GM12878 (cell line): ENCODE measurements around the gene TPCN2. TPM values are rescaled to one million over a fixed set of nuclear protein-coding genes. Genes with fewer than 3 reads are reported as not detected.

Experiments
- ATAC-seq: fragments of 200-7000 bp; cut with Tn5 transposase; 3 replicates; pipeline ENCODE4 v1.9.1; 2020; ENCODE audit warnings: mild to moderate bottlenecking, moderate library complexity
- BruUV-seq: library from RNA; stranded (reverse); fragments of 400-500 nt; replicated peaks from 2 replicates; lab custom pipeline; 2021; lab: Mats Ljungman, UMichigan
- CTCF ChIA-PET: fragments of 300-600 bp; sonication (Branson Sonifier 250); formaldehyde crosslinking; extraction: SDS; loops from one replicate; lab custom pipeline; 2021; ENCODE audit warnings: inconsistent platforms; lab: Yijun Ruan, JAX
- POLR2A ChIA-PET: fragments of 350-600 bp; formaldehyde crosslinking; extraction: SDS; loops from one replicate; lab custom pipeline; 2021; ENCODE audit warnings: inconsistent platforms; lab: Charles Lee
- RAD21 ChIA-PET: fragments of 300-600 bp; sonication (Branson Sonifier 250); formaldehyde crosslinking; loops from one replicate; lab custom pipeline; 2023; ENCODE audit warnings: antibody characterized with exemption; ENCODE audit not compliant: unreplicated experiment; lab: Charles Lee
- SMC1A ChIA-PET: fragments of 300-600 bp; sonication (Branson Sonifier 250); formaldehyde crosslinking; loops from one replicate; lab custom pipeline; 2023; ENCODE audit not compliant: unreplicated experiment, uncharacterized antibody; lab: Charles Lee
- DNase-seq: peaks from one replicate; pipeline ENCODE4 v3.0.0-alpha.2; 2011; ENCODE audit warnings: low read depth, low spot score
- FAIRE-seq: peaks from 3 replicates; lab custom pipeline; 2011; peaks lifted over from hg19 to GRCh38; lab: Jason Lieb, UNC
- H2AFZ ChIP-seq: 2 replicates; pipeline ENCODE4 v1.6.0; 2011; ENCODE audit warnings: low read depth, low read length, control low read depth; ENCODE audit not compliant: control insufficient read depth
- H3K27ac ChIP-seq: 2 replicates; pipeline ENCODE4 v1.5.1; 2011; ENCODE audit warnings: control low read depth; ENCODE audit not compliant: control insufficient read depth, insufficient read depth
- H3K27me3 ChIP-seq, 2 experiments: replicated peaks in 1 of 2; 2 replicates each; pipeline versions ENCODE4 v1.6.0 to v1.6.1; 2011; ENCODE audit warnings: low read length in 1 of 2; ENCODE audit not compliant: control insufficient read depth in 2 of 2, insufficient read depth in 2 of 2
- H3K36me3 ChIP-seq, 2 experiments: 2 replicates each; pipeline ENCODE4 v1.5.1; 2011; ENCODE audit warnings: low read length in 1 of 2; ENCODE audit not compliant: control insufficient read depth in 2 of 2, insufficient read depth in 2 of 2
- H3K4me1 ChIP-seq: 2 replicates; pipeline ENCODE4 v1.6.1; 2011; ENCODE audit warnings: mild to moderate bottlenecking, low read length, moderate library complexity, mixed read lengths; ENCODE audit not compliant: control insufficient read depth, insufficient read depth
- H3K4me2 ChIP-seq: 2 replicates; pipeline ENCODE4 v1.6.0; 2011; ENCODE audit warnings: control low read depth; ENCODE audit not compliant: control insufficient read depth, insufficient read depth
- H3K4me3 ChIP-seq: fragments of 200-600 bp; sonication (generic); 2 replicates; pipeline ENCODE4 v1.5.1; 2016
- H3K79me2 ChIP-seq: 2 replicates; pipeline ENCODE4 v1.6.0; 2011; ENCODE audit warnings: low read length; ENCODE audit not compliant: control insufficient read depth, insufficient read depth
- H3K9ac ChIP-seq: 2 replicates; pipeline ENCODE4 v1.8.0; 2011; ENCODE audit warnings: low read length, control low read depth, mixed read lengths; ENCODE audit not compliant: control insufficient read depth, insufficient read depth
- H3K9me3 ChIP-seq: replicated peaks from 3 replicates; pipeline ENCODE4 v1.5.1; 2011; ENCODE audit warnings: mild to moderate bottlenecking, low read length; ENCODE audit not compliant: control insufficient read depth, insufficient read depth
- H4K20me1 ChIP-seq: 2 replicates; pipeline ENCODE4 v1.6.0; 2011; ENCODE audit not compliant: control insufficient read depth, insufficient read depth
- BRCA1 ChIP-seq: IDR thresholded peaks from 2 replicates; pipeline ENCODE4 v1.6.1; 2011; ENCODE audit warnings: low read depth, low read length, improper control_type of control experiment
- ETV6 ChIP-seq, 2 experiments: fragments of 450-650 bp in 1 of 2; IDR thresholded peaks in 1 of 2; conservative IDR thresholded peaks in 1 of 2; 2 replicates each; pipeline ENCODE4 v1.6.1; 2014; ENCODE audit warnings: antibody characterized with exemption in 1 of 2, borderline replicate concordance in 1 of 2, low read depth in 1 of 2, mild to moderate bottlenecking in 1 of 2, moderate library complexity in 1 of 2
- GABPA ChIP-seq: IDR thresholded peaks from 2 replicates; pipeline ENCODE4 v1.6.1; 2014; ENCODE audit warnings: antibody characterized with exemption, low read depth, mild to moderate bottlenecking, inconsistent platforms
- IKZF1 ChIP-seq: fragments of 450-650 bp; conservative IDR thresholded peaks from 2 replicates; pipeline ENCODE4 v1.6.1; 2017; ENCODE audit warnings: antibody characterized with exemption, mild to moderate bottlenecking
- IKZF2 ChIP-seq, 2 experiments: fragments of 450-650 bp; IDR thresholded peaks; 2 replicates each; pipeline ENCODE4 v1.6.1; 2017; ENCODE audit warnings: mild to moderate bottlenecking in 2 of 2, moderate library complexity in 2 of 2
- JUND ChIP-seq: IDR thresholded peaks from 2 replicates; pipeline ENCODE4 v1.6.1; 2012; ENCODE audit warnings: low read depth, mild to moderate bottlenecking, low read length, improper control_type of control experiment, moderate library complexity
- PAX5 ChIP-seq: IDR thresholded peaks from 2 replicates; pipeline ENCODE4 v1.6.1; 2011; ENCODE audit warnings: low read depth, low read length, borderline replicate concordance
- RELA ChIP-seq: fragments of 450-650 bp; IDR thresholded peaks from 2 replicates; pipeline ENCODE4 v1.8.0; 2014; ENCODE audit warnings: borderline replicate concordance; ENCODE audit not compliant: partially characterized antibody
- TCF3 ChIP-seq: IDR thresholded peaks from 2 replicates; pipeline ENCODE4 v1.6.1; 2012; ENCODE audit warnings: low read depth, mild to moderate bottlenecking, low read length, borderline replicate concordance; ENCODE audit not compliant: insufficient read depth
- YY1 ChIP-seq: IDR thresholded peaks from 2 replicates; pipeline ENCODE4 v1.6.1; 2011; ENCODE audit warnings: low read depth, mild to moderate bottlenecking, low read length
- ZNF274 ChIP-seq: IDR thresholded peaks from one replicate; pipeline ENCODE4 v1.8.0; 2011; ENCODE audit not compliant: insufficient read length, insufficient read depth
- WGBS: methylation state at CpG from one replicate; pipeline ENCODE4 v1.1.6; 2016; ENCODE audit warnings: low lambda C conversion rate; ENCODE audit not compliant: insufficient replicate concordance, insufficient coverage; ENCODE audit errors: missing lambda C conversion rate; 5-methylcytosine and 5-hydroxymethylcytosine counted together
- in situ Hi-C: fragments of 300-500 bp; cut with MboI; formaldehyde crosslinking; loops from 9 replicates; pipeline ENCODE4 v1.14.3; 2018; ENCODE audit warnings: mixed read lengths
- intact Hi-C: fragments of 100-400 bp; cut with micrococcal nuclease; formaldehyde crosslinking; loops from one replicate; pipeline ENCODE4 v1.14.2; 2022; ENCODE audit not compliant: unreplicated experiment
- polyA plus RNA-seq, 11 experiments: library from polyadenylated mRNA; depleted of rRNA in 4 of 11; unstranded in 6 of 11; stranded (reverse) in 5 of 11; fragments of >200 nt; fragmentation: Nextera tagmentation in 4 of 11; fragmentation: Illumina TruSeq in 1 of 11; extraction: Ambion mirVana in 4 of 11; extraction: Trizol in 1 of 11; gene quantifications; 1 replicate in 1 of 11; 2 replicates in 10 of 11; pipeline versions ENCODE4 v1.2.1 to v1.2.3, GENCODE V29; 2011 to 2016; ENCODE audit warnings: inconsistent platforms in 2 of 11, missing spikeins in 2 of 11, low read depth in 1 of 11
- total RNA-seq, 4 experiments: library from RNA; depleted of rRNA in 3 of 4; stranded (reverse); fragments of >200 nt in 3 of 4; fragmentation: Illumina TruSeq in 1 of 4; extraction: Trizol in 1 of 4; gene quantifications; 2 replicates each; pipeline versions ENCODE4 v1.2.1 to v1.2.3, GENCODE V29; 2013 to 2021
- TF ChIP-seq, protein P1 (sequence below): fragments of 150-350 bp; IDR thresholded peaks from 2 replicates; pipeline ENCODE4 v1.6.1; 2014; ENCODE audit warnings: mild to moderate bottlenecking, low read depth, low read length

TPCN2 gene
- total and polyA plus RNA-seq, 10 of the 15 experiments (the other 5 are each of a cell fraction or from before 2014, with no cell fraction given): 1.7 to 18.4 (median 8.4) TPM

- TF ChIP-seq BRCA1 (no peak), TCF3 (no peak), YY1 (no peak), IKZF1 (no peak), JUND (no peak), IKZF2 (IDR thresholded peaks at IDR 0.05) (no peak), ETV6 (conservative IDR thresholded peaks at IDR 0.05 in 1 of 2, IDR thresholded peaks at IDR 0.05 in 1 of 2; ENCODE audit: borderline replicate concordance in 1 of 2, low read depth in 1 of 2) (no peak), GABPA (no peak), PAX5 (no peak), ZNF274 (no peak), RELA (no peak)
- TF ChIP-seq, protein P1, sequence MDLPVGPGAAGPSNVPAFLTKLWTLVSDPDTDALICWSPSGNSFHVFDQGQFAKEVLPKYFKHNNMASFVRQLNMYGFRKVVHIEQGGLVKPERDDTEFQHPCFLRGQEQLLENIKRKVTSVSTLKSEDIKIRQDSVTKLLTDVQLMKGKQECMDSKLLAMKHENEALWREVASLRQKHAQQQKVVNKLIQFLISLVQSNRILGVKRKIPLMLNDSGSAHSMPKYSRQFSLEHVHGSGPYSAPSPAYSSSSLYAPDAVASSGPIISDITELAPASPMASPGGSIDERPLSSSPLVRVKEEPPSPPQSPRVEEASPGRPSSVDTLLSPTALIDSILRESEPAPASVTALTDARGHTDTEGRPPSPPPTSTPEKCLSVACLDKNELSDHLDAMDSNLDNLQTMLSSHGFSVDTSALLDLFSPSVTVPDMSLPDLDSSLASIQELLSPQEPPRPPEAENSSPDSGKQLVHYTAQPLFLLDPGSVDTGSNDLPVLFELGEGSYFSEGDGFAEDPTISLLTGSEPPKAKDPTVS: no peak
- no TSS peak for BruUV-seq
- Histone ChIP-seq H3K9ac (no peak overlapping the region), H3K4me2 (no peak overlapping the region), H3K27ac (no peak overlapping the region), H3K79me2 (no peaks in the 10 kb centered on the region), H3K4me3 (no peak overlapping the region), H3K36me3 (peaks cover 3 to 5% of the 10 kb centered on the region in 2 experiments; a peak in 3 of 4 replicates), H3K9me3 (no peaks in the 10 kb centered on the region), H3K27me3 (no peaks in the 10 kb centered on the region), H4K20me1 (no peaks in the 10 kb centered on the region), H3K4me1 (no peaks in the 10 kb centered on the region), H2AFZ (no peak overlapping the region)
- FAIRE-seq: no peak
- ATAC-seq: no peak
- in situ Hi-C loops (loop anchor here (10.0 kb wide), 1 partner anchor 451 kb away; no protein-coding TSS in a partner anchor), intact Hi-C loops (loop anchor here (5.0 kb wide), 1 partner anchor 138 kb away; no protein-coding TSS in a partner anchor)
- RAD21 ChIA-PET: no interaction called here
- WGBS: 90% methylated on average over 27 of the region's 27 CpGs
- POLR2A ChIA-PET: no interaction called here
- DNase-seq: no peak
- CTCF ChIA-PET: no interaction called here
- SMC1A ChIA-PET: no interaction called here
Observed at GRCh38 chr11:69085490-69086095, 36.9 kb downstream of the TPCN2 start.
